GDM1 (cell line): Measurements from ENCODE around the gene CIAO2A.
"Not testable (repeated sequence)": the region's sequence is repeated elsewhere in the genome, so short reads cannot be mapped to it uniquely, and the experiment has no call there.

Source experiments
- DNase-seq: peaks from one replicate; lab custom pipeline; 2025; lab: John Stamatoyannopoulos, UW

CIAO2A gene

GRCh38 chr15:64093627-64094417 lies at the start of gene CIAO2A:
Gene CIAO2A, minus strand, starts transcription at chr15:64093838. Its CDS starts 70 bp downstream, at chr15:64093768.
- peak; percentile 99 for DNase-seq

- DNase-seq, result no peak
These were observed 49.6 kb upstream of the CIAO2A start for GRCh38 chr15:64143276-64143675.

GRCh38 chr15:64141798-64142512 lies 48.3 kb upstream of the CIAO2A start:
- no peak for DNase-seq

- DNase-seq, result no peak
These were observed 44.8 kb upstream of the CIAO2A start for GRCh38 chr15:64138331-64138941.

GRCh38 chr15:64137226-64137833 lies 43.7 kb upstream of the CIAO2A start:
- DNase-seq, result no peak

GRCh38 chr15:64136347-64136746 lies 42.7 kb upstream of the CIAO2A start:
- DNase-seq, result no peak

GRCh38 chr15:64134345-64134829 lies 40.7 kb upstream of the CIAO2A start:
- DNase-seq, result no peak

GRCh38 chr15:64133623-64134344 lies 40.1 kb upstream of the CIAO2A start:
- no peak for DNase-seq

- DNase-seq, result no peak
These were observed 38.6 kb upstream of the CIAO2A start for GRCh38 chr15:64132217-64132616.

GRCh38 chr15:64131547-64131946 lies 37.9 kb upstream of the CIAO2A start:
- DNase-seq, result no peak

GRCh38 chr15:64130159-64130558 lies 36.5 kb upstream of the CIAO2A start:
- no peak for DNase-seq

GRCh38 chr15:64127521-64128270 lies 34.1 kb upstream of the CIAO2A start:
- DNase-seq, result no peak

- DNase-seq, result no peak
These were observed 32.3 kb upstream of the CIAO2A start for GRCh38 chr15:64125978-64126377.

GRCh38 chr15:64122936-64123351 lies 29.3 kb upstream of the CIAO2A start:
- DNase-seq, result no peak

- DNase-seq, result no peak
These were observed 28.8 kb upstream of the CIAO2A start for GRCh38 chr15:64122444-64122843.

- DNase-seq, result no peak
These were observed 28.0 kb upstream of the CIAO2A start for GRCh38 chr15:64121614-64122013.

- DNase-seq, result not testable (repeated sequence)
These were observed 26.7 kb upstream of the CIAO2A start for GRCh38 chr15:64120322-64120721.

GRCh38 chr15:64117759-64118487 lies 24.3 kb upstream of the CIAO2A start:
- DNase-seq, result no peak

GRCh38 chr15:64112904-64113303 lies 19.3 kb upstream of the CIAO2A start:
- no peak for DNase-seq

GRCh38 chr15:64112073-64112772 lies 18.6 kb upstream of the CIAO2A start:
- DNase-seq, result no peak
